ENCODE measurements around the gene ATF4. TPM values are rescaled to one million over a fixed set of nuclear protein-coding genes. Genes with fewer than 3 reads are reported as not detected.
"Not testable (repeated sequence)": the region's sequence is repeated elsewhere in the genome, so short reads cannot be mapped to it uniquely, and the experiment has no call there.

ATF4 gene
- polyA plus RNA-seq, 4 donors, result 274 to 319 (median 300) TPM

- no peak for DNase-seq (ENCODE audit: low read depth in 4 of 4, low spot score in 2 of 4)
Measured at GRCh38 chr22:39508393-39508792, 12.0 kb upstream of the ATF4 start.

GRCh38 chr22:39510529-39511149 is 9.7 kb upstream of the ATF4 start:
- DNase-seq (ENCODE audit: low read depth in 4 of 4, low spot score in 2 of 4), result no peak

- DNase-seq (ENCODE audit: low read depth in 4 of 4, low spot score in 2 of 4), result no peak
Measured at GRCh38 chr22:39511226-39511625, 9.1 kb upstream of the ATF4 start.

GRCh38 chr22:39512026-39512425 is 8.3 kb upstream of the ATF4 start:
- DNase-seq (ENCODE audit: low read depth in 4 of 4, low spot score in 2 of 4), result no peak

GRCh38 chr22:39513791-39514190 is 6.6 kb upstream of the ATF4 start:
- no peak for DNase-seq (ENCODE audit: low read depth in 4 of 4, low spot score in 2 of 4)

- no peak for DNase-seq (ENCODE audit: low read depth in 4 of 4, low spot score in 2 of 4)
Measured at GRCh38 chr22:39514373-39514973, 5.9 kb upstream of the ATF4 start.

- no peak for DNase-seq (ENCODE audit: low read depth in 4 of 4, low spot score in 2 of 4)
Measured at GRCh38 chr22:39515266-39516050, 4.9 kb upstream of the ATF4 start.

GRCh38 chr22:39517470-39517869 is 2.9 kb upstream of the ATF4 start:
- DNase-seq (ENCODE audit: low read depth in 4 of 4, low spot score in 2 of 4), result no peak

GRCh38 chr22:39518144-39518786 is 2.1 kb upstream of the ATF4 start:
- no peak for DNase-seq (ENCODE audit: low read depth in 4 of 4, low spot score in 2 of 4)

GRCh38 chr22:39518996-39519680 is 1.2 kb upstream of the ATF4 start:
- DNase-seq (ENCODE audit: low read depth in 4 of 4, low spot score in 2 of 4), result no peak

GRCh38 chr22:39519681-39520225 is 609 bp upstream of the ATF4 start:
- DNase-seq (ENCODE audit: low read depth in 4 of 4, low spot score in 2 of 4), result peak in 1 of 4 donors; percentile 98

GRCh38 chr22:39521106-39521885 is 934 bp downstream of the ATF4 start:
- DNase-seq (ENCODE audit: low read depth in 4 of 4, low spot score in 2 of 4), result not testable (repeated sequence)

GRCh38 chr22:39522091-39522490 is 1.7 kb downstream of the ATF4 start:
- not testable (repeated sequence) for DNase-seq (ENCODE audit: low read depth in 4 of 4, low spot score in 2 of 4)

- no peak for DNase-seq (ENCODE audit: low read depth in 4 of 4, low spot score in 2 of 4)
Measured at GRCh38 chr22:39522567-39523300, 2.4 kb downstream of the ATF4 start.

GRCh38 chr22:39524089-39524752 is 3.9 kb downstream of the ATF4 start:
- DNase-seq (ENCODE audit: low read depth in 4 of 4, low spot score in 2 of 4), result no peak

- DNase-seq (ENCODE audit: low read depth in 4 of 4, low spot score in 2 of 4), result no peak
Measured at GRCh38 chr22:39524753-39525657, 4.6 kb downstream of the ATF4 start.

GRCh38 chr22:39525658-39525975 is 5.3 kb downstream of the ATF4 start:
- DNase-seq (ENCODE audit: low read depth in 4 of 4, low spot score in 2 of 4), result no peak

- no peak for DNase-seq (ENCODE audit: low read depth in 4 of 4, low spot score in 2 of 4)
Measured at GRCh38 chr22:39526736-39527171, 6.4 kb downstream of the ATF4 start.
